ENCODE results near the gene LAMB1.
"Not testable (repeated sequence)": the region's sequence is repeated elsewhere in the genome, so short reads cannot be mapped to it uniquely, and the experiment has no call there.

LAMB1 gene

DNA sequence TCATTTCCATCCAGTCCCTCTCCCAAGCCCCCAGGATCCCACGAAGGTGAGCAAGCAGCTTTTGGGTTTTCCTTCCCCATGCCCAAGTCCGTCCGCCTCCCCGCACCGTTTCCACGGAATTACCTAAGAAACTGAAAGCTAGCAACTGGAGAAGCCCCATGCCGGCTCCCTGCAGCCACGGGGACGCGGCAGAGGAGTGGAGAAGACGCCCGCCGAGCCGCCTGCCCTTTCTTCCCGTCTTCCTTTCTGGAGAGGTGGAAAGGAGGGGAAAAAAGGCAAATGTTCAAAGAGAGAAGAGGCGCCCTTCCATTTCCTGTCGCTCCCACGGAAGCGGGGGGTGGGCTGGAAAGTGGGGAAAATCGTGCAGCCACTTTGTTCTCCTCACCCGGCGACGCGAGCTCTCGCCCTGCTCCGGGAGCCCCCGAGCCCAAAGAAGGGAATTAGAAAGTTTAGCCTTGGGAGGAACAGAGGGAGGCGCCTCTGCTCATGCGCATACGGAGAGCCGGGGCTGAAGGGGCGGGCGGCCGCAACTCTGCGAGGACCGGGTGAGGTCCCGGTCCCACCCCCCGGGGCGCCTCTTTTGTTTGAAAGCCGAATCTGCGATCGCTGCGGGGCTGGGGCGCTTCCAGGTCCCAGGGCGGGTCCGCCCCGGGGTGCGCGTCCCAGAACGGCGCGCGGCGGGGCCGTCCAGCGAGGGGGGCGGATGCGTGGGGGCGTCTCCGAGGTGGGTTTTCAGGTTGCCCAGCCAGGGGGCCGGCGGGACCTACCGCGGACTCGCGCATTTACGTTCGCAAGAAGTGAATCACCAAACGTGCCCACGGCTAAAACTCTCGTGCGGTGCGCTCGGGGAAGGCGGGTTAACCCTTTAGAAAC, at the start of gene LAMB1:
TSS of gene LAMB1 (minus strand) at position 436 of the 873 bp plus-strand sequence. CDS start at position 160, 276 bp downstream.
- no peak for DNase-seq

GRCh38 chr7:108051454-108051853, 48.5 kb upstream of the LAMB1 start:
- no peak for DNase-seq

DNA sequence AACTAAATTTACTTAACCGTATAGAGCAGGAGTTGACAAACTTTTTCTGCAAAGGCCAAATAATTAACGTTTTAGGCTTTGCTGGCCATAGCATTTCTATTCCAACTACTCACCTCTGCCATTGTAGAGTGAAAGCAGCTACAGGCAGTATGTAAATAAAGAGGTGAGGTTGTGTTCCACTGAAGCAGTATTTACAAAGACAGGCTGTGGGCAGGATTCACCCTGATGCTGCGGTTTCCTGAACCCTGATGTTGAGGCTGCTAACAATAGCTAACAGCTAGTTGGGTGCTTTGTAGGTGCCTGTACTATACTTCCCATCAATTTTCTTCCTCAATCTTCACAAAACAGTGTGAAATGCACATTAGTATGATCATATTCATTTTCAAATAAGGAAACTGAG, 47.0 kb upstream of the LAMB1 start:
- no peak for DNase-seq

- DNase-seq: no peak
Measured at GRCh38 chr7:108048422-108048821, 45.5 kb upstream of the LAMB1 start.

- DNase-seq: no peak
Measured at GRCh38 chr7:108046952-108047506, 44.1 kb upstream of the LAMB1 start.

GRCh38 chr7:108045669-108046068, 42.7 kb upstream of the LAMB1 start:
- no peak for DNase-seq

GRCh38 chr7:108045154-108045553, 42.2 kb upstream of the LAMB1 start:
- DNase-seq: no peak

GRCh38 chr7:108044345-108044744, 41.4 kb upstream of the LAMB1 start:
- no peak for DNase-seq

- DNase-seq: no peak
Measured at GRCh38 chr7:108038986-108039385, 36.0 kb upstream of the LAMB1 start.

- no peak for DNase-seq
Measured at GRCh38 chr7:108037741-108038140, 34.8 kb upstream of the LAMB1 start.

GRCh38 chr7:108037140-108037539, 34.2 kb upstream of the LAMB1 start:
- DNase-seq: no peak

DNA sequence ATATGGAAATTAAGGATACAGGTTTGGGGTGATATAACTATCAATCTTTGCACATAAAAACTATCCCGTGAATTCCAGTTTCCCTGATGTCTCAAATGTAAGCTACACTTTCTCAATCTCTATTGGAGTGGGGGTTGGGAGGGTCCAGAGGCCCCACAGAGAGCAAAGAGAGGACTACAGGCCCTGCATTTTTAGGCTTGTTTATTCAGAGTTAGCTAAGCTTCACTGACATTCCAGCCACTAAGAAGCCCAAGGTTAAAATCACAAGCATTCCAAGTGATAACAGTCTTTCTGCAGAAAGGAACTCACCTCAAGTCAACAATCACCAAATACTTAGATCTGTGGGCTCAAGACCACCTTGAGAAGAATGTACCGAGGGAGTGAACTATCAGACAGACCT, 31.6 kb upstream of the LAMB1 start:
- no peak for DNase-seq

DNA sequence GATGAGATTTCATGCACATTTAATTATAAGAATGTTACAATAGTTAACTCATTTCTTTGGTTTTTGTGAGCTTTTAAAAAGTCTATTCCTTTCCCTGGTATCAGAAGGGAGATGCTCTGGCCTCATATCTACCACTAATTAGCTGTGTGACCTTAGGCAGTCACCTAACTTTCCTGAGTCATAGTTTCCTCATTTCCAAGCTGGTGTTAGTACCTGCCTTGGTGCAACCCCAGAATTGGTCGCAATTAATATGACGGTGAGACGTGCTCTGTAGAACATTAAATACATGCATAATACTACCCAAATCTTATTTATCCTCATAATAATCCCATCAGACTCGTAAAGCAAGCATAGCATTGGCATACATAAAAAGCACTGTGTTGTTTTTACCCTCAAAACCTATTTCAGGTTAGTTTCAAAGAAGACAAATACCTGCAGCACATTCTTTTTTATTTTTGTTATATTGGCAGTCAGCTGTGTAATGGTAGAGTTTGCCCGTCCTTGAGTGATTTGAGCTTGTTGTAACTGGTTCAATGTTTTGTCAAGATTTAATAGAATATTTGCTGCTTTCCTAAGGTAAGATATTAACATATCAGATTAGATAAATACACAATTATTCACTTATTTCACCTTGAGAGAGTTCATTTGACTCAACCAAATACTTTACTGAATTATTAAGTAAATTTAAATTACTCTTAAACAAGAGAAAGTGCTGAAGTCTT, 31.0 kb upstream of the LAMB1 start:
- DNase-seq: no peak

DNA sequence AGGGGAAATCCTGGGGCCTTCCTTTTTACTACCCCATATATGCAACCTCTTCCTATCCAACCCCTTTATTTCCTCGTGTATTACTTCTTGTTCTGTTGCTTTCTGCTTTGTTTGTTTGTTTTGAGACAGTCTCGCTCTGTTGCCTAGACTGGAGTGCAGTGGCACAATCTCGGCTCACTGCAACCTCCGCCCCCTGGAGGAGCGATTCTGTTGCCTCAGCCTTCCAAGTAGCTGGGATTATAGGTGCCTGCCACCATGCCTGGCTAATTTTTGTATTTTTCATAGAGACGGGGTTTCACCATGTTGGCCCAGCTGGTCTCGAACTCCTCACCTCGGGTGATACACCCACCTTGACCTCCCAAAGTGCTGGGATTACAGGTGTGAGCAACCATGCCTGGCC, 30.3 kb upstream of the LAMB1 start:
- not testable (repeated sequence) for DNase-seq

DNA sequence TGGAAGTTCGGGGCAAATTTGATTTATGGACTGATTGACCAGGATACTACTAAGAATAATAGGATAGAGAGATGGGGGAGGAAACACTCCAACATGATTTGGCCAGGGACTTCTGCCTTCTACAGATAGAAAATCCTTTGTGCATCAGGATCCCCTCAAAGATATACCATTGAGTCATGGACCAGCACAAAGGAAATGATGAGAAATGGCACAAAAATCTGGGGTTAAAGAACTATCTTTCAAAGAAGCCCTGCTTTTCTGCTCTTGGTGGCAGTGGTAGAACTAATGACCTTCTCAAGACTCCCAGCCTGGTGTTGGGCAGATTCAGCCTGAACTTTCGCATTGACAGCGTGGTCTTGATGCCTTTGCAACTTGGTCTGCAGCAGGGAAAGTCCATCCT, 27.6 kb upstream of the LAMB1 start:
- DNase-seq: no peak

DNA sequence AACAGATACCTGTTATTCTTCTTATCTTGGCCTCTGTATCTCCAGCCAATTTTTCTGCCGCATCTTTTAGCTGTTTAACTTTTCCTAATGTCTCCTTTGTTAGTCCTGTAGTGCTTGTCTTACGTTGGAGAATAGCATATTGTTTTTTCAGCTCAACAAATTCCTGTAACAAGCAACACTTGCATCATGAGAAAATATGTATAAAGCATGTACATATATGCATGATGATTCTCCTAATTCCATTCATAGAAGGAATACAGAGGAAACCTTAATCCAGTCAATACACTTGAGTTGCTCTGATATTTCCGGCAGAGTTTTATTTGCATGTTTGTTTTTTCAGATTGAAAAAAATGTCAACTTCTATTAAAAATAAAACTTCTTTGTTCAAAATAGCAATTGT, 26.1 kb upstream of the LAMB1 start:
- no peak for DNase-seq

- no peak for DNase-seq
Measured at GRCh38 chr7:108028111-108028510, 25.1 kb upstream of the LAMB1 start.

DNA sequence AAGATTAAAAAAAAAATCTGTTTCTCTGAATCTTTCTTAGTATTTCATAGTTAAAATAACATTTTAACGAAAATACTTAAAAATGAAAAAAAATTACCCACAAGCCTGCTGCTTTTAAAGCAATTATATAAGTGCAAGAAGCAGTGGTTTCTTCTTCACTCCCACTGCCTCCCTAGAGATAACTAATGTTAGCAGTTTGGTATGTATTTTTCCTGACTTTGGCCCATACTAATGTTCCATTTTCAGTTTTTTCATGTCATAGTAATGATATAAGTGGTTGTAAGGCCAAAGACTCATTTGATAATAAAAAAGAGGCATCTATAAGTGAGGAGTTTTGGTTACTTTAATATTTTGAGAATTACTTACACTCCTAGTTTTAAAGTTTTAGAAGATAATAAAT, 24.3 kb upstream of the LAMB1 start:
- DNase-seq: no peak

DNA sequence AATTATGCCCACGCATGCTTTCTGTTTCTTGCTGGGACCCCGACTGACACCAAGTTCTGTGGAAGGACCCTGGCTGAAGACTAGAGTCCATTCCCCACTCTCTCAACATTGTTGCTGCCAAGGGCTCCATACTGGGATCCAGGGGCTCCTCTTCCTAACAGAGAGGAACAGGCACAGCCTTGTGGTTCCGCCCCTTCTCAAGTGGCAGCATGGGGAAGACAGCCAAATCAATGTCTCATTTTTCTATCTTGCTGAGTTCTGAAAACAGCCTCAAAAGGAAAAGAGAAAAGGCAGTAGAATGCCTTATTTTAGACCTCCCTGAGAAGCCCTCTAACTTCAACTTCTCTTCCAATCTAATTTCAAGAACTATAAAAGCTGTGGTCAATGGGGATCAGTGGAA, 23.7 kb upstream of the LAMB1 start:
- DNase-seq: no peak

GRCh38 chr7:108026116-108026515, 23.2 kb upstream of the LAMB1 start:
- no peak for DNase-seq

DNA sequence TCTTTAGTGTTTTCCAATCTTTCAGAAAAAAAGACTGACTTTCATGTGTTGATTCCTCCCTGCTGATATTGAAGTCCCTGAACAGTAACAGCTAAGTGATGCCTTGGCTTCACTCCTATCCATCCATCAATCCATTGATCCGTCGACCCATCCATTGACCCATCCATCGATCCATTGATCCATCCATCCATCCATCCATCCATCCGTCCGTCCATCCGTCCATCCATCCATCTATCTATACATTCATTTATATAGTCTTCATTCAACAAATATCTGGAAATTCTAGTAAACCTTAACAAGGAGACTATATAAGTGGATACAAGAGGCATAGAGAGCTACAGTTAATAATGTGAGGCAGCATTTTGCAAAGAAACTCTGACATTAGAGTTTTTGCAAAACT, 21.6 kb upstream of the LAMB1 start:
- DNase-seq: no peak

GRCh38 chr7:108020585-108020984, 17.6 kb upstream of the LAMB1 start:
- no peak for DNase-seq

GRCh38 chr7:108018668-108019067, 15.7 kb upstream of the LAMB1 start:
- DNase-seq: no peak

DNA sequence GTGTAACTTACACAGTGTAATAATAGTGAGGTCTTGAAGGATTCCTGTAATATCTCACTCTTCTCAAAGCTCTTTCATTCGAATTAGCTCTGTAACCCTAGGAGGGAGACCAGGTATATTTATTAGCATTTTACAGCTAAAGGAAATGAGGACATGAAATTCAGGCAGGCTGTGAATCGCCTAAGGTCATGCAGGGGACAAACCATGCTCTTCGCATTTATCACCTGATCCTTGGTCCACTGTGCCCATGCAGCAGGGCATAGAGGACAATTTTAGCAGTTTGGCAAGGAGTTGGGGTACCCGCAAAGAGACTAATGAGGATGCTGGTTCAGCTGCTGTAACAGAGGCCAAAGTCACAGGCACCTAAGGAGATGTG, 14.8 kb upstream of the LAMB1 start:
- DNase-seq: no peak

Measured in activated CD4-positive, alpha-beta T cell treated with anti-CD3 and anti-CD28 coated beads, Interleukin-10, Interleukin-2, amounts not matched to agents 100 ng/mL and 50 ng/mL, durations not matched to agents 16 hours and 8 hours (primary cell).